Measurements from ENCODE around the gene CFAP91.

Gene CFAP91

DNA sequence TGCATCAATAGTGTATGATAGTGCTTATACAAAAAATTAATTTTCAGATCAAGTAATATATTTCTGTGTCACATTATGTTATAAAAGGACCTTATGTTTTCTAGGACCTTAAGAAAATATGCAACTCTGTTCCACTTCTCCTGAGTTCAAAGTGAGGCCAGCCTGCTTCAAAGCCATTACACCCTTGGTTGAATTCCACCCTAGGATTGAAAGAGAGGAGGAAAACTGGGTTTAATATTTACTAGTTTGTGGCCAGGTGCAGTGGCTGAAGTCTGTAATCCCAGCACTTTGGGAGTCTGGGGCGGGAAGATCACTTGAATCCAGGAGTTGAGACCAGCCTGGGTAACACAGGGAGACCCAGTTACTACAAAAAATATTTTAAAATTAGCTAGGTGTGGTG is 46.2 kb downstream of the CFAP91 start:
- TF ChIP-seq CTCF (IDR thresholded peaks at IDR 0.05) = no peak

DNA sequence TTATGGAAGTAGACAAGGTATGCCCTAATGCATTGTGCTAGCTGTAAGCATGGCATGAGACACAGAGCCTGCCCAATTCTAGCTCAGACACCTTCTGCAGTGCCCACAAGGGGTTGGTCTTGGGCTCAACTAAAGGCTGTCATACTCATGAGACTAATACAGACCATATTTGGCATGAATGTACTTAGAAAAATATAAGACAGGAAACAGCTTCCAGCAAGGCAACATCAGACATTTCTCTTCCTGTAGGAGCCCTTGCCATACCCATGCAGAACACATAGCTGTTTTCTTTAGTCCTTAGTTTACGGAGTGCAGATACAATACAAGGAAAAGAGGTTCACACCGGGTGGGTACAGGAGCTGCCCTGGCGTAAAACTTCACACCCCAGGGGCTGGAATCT is 48.6 kb downstream of the CFAP91 start:
- TF ChIP-seq CTCF (IDR thresholded peaks at IDR 0.05) = no peak

Measured in LNCAP (cell line).